ENCODE measurements around the gene LPP.

The LPP gene

GRCh38 chr3:188832961-188833721 is 679.2 kb downstream of the LPP start:
- Histone ChIP-seq H3K27ac (ENCODE audit: low read depth, low read length) (no peak overlapping the region), H3K36me3 (ENCODE audit: control insufficient read depth, insufficient read depth, low read length) (no peaks in the 10 kb centered on the region), H3K9ac (ENCODE audit: low read depth, low read length) (no peak overlapping the region), H3K27me3 (ENCODE audit: control insufficient read depth, insufficient read depth, low read length) (no peaks in the 10 kb centered on the region), H3K9me3 (ENCODE audit: control insufficient read depth, insufficient read depth, low read length) (no peaks in the 10 kb centered on the region), H3K4me1 (ENCODE audit: control insufficient read depth, insufficient read depth, low read length) (peaks cover 4% of the 10 kb centered on the region; the same call in 1 of the 2 replicates), H3K4me3 (ENCODE audit: low read depth, low read length) (no peak overlapping the region)

DNA sequence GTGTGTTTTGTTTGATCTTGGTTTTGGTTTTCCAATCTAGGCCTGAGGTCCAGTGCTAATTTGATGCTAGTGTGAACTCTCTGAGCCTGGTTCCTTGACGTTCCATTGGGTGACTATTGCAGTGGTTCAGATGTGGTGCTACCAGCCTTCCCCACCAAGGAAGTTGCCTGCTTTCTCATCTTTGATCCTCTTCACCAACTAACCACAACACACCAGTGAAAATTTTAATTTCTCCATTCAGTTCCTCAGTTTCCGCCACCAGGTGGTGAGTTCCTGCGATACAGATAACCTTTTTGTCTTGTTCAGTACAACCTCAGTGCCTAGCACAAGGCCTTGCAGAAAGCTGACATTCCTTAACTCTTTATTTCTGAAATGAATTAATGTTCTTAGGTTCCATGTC is 680.4 kb downstream of the LPP start:
- Histone ChIP-seq H3K9me3 (ENCODE audit: control insufficient read depth, insufficient read depth, low read length) (no peaks in the 10 kb centered on the region), H3K27me3 (ENCODE audit: control insufficient read depth, insufficient read depth, low read length) (no peaks in the 10 kb centered on the region), H3K9ac (ENCODE audit: low read depth, low read length) (no peak overlapping the region), H3K4me1 (ENCODE audit: control insufficient read depth, insufficient read depth, low read length) (peaks cover 4% of the 10 kb centered on the region; the same call in 1 of the 2 replicates), H3K27ac (ENCODE audit: low read depth, low read length) (no peak overlapping the region), H3K4me3 (ENCODE audit: low read depth, low read length) (no peak overlapping the region), H3K36me3 (ENCODE audit: control insufficient read depth, insufficient read depth, low read length) (no peaks in the 10 kb centered on the region)

DNA sequence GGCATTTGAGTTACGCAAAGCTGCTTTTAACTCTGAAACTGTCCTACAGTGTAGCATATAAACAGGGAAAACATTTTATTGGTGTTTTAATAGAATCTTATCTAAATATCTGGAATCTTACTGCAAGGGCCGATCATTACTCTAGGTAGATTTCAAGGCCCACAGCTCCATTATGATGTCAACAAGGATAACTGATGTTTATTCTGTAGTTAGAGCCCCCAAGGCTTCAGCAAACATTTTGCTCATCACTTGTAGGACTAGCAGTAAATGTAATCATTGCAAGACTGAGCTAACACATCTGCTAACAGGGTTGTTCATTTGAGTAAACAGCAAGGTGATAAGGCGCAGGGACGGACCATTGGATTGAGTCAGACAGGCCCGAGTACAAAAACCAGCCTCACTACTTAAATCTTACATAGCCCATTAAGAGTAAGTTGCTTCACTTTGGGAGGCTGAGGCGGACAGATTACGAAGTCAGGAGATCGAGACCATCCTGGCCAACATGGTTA is 685.3 kb downstream of the LPP start:
- H3K9me3 ChIP-seq (ENCODE audit: control insufficient read depth, insufficient read depth, low read length) = no peaks in the 10 kb centered on the region
- no peaks in the 10 kb centered on the region for H3K36me3 ChIP-seq (ENCODE audit: control insufficient read depth, insufficient read depth, low read length)
- H3K4me3 ChIP-seq (ENCODE audit: low read depth, low read length) = no peak overlapping the region
- H3K27ac ChIP-seq (ENCODE audit: low read depth, low read length) = no peak overlapping the region
- H3K27me3 ChIP-seq (ENCODE audit: control insufficient read depth, insufficient read depth, low read length) = no peaks in the 10 kb centered on the region
- H3K9ac ChIP-seq (ENCODE audit: low read depth, low read length) = no peak overlapping the region
- no peaks in the 10 kb centered on the region for H3K4me1 ChIP-seq (ENCODE audit: control insufficient read depth, insufficient read depth, low read length)

DNA sequence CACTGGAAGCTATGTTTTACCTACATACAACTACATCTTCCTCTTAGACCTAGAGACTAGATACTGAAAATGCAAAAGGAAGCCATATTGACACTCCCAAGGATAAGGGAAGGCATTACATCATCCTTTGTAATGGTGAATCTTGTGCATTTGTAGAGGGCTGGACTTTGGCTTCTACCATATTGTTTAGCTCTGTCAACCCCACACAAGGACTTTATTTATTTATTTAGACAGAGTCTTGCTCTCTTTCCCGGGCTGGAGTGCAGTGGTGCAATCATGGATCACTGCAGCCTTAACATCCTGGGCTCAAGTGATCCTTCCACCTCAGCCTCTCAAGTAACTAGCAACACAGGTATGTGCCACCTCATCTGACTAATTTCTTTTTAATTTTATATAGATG is 686.3 kb downstream of the LPP start:
- Histone ChIP-seq H3K9me3 (ENCODE audit: control insufficient read depth, insufficient read depth, low read length) (no peaks in the 10 kb centered on the region), H3K36me3 (ENCODE audit: control insufficient read depth, insufficient read depth, low read length) (no peaks in the 10 kb centered on the region), H3K9ac (ENCODE audit: low read depth, low read length) (no peak overlapping the region), H3K4me1 (ENCODE audit: control insufficient read depth, insufficient read depth, low read length) (no peaks in the 10 kb centered on the region), H3K27ac (ENCODE audit: low read depth, low read length) (no peak overlapping the region), H3K27me3 (ENCODE audit: control insufficient read depth, insufficient read depth, low read length) (no peaks in the 10 kb centered on the region), H3K4me3 (ENCODE audit: low read depth, low read length) (no peak overlapping the region)

GRCh38 chr3:188841906-188842305 is 687.9 kb downstream of the LPP start:
- Histone ChIP-seq H3K27ac (ENCODE audit: low read depth, low read length) (no peak overlapping the region), H3K9me3 (ENCODE audit: control insufficient read depth, insufficient read depth, low read length) (no peaks in the 10 kb centered on the region), H3K4me1 (ENCODE audit: control insufficient read depth, insufficient read depth, low read length) (no peaks in the 10 kb centered on the region), H3K36me3 (ENCODE audit: control insufficient read depth, insufficient read depth, low read length) (no peaks in the 10 kb centered on the region), H3K4me3 (ENCODE audit: low read depth, low read length) (no peak overlapping the region), H3K27me3 (ENCODE audit: control insufficient read depth, insufficient read depth, low read length) (no peaks in the 10 kb centered on the region), H3K9ac (ENCODE audit: low read depth, low read length) (no peak overlapping the region)

GRCh38 chr3:188842639-188843038 is 688.7 kb downstream of the LPP start:
- Histone ChIP-seq H3K4me1 (ENCODE audit: control insufficient read depth, insufficient read depth, low read length) (no peaks in the 10 kb centered on the region), H3K27me3 (ENCODE audit: control insufficient read depth, insufficient read depth, low read length) (no peaks in the 10 kb centered on the region), H3K27ac (ENCODE audit: low read depth, low read length) (no peak overlapping the region)

DNA sequence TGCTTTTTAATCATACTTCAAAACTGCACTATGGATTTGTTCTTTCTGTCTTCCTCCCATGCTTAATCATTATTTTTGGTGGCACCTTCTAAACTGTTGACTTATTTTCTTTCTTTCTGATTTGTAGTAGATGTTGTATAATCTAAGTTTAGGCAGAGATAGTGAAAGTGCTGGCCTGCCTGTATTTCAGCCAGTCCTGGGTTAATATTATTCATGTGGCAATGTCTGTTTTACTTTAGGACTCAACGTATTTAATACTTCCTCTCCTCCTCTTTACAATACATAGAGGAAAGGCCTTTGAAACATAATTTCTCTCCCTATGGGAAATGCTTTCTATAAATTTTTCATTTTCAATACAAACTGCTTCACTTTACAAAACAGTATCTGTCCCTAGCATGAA is 690.1 kb downstream of the LPP start:
- no peaks in the 10 kb centered on the region for H3K27me3 ChIP-seq (ENCODE audit: control insufficient read depth, insufficient read depth, low read length)
- H3K9ac ChIP-seq (ENCODE audit: low read depth, low read length) = no peak overlapping the region
- H3K9me3 ChIP-seq (ENCODE audit: control insufficient read depth, insufficient read depth, low read length) = no peaks in the 10 kb centered on the region
- H3K4me3 ChIP-seq (ENCODE audit: low read depth, low read length) = no peak overlapping the region
- H3K4me1 ChIP-seq (ENCODE audit: control insufficient read depth, insufficient read depth, low read length) = no peaks in the 10 kb centered on the region
- no peaks in the 10 kb centered on the region for H3K36me3 ChIP-seq (ENCODE audit: control insufficient read depth, insufficient read depth, low read length)
- H3K27ac ChIP-seq (ENCODE audit: low read depth, low read length) = no peak overlapping the region

More at GRCh38 chr3:188842639-188843038, 688.7 kb downstream of the LPP start:
- Histone ChIP-seq H3K4me3 (ENCODE audit: low read depth, low read length) (no peak overlapping the region), H3K9me3 (ENCODE audit: control insufficient read depth, insufficient read depth, low read length) (no peaks in the 10 kb centered on the region), H3K36me3 (ENCODE audit: control insufficient read depth, insufficient read depth, low read length) (no peaks in the 10 kb centered on the region), H3K9ac (ENCODE audit: low read depth, low read length) (no peak overlapping the region)

DNA sequence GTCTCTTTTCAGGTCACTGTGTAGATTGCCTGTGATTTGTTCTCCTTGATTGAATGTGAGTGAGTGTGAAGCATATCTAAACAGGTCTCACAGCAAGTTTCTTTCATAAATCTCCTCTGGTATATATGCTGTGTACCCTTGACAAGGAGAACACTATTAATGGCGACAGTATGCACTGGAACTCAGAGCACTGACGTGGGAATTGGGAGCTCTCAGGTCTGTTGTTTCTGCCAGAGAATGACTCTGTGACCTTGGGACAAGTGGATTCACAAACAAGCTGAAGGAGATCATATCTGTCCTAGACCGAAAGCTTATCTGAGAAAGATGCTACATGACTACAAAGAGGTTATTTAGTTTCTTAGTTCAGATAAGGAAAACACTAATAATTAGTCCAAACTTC is 691.6 kb downstream of the LPP start:
- no peak overlapping the region for H3K9ac ChIP-seq (ENCODE audit: low read depth, low read length)
- no peaks in the 10 kb centered on the region for H3K4me1 ChIP-seq (ENCODE audit: control insufficient read depth, insufficient read depth, low read length)
- no peaks in the 10 kb centered on the region for H3K36me3 ChIP-seq (ENCODE audit: control insufficient read depth, insufficient read depth, low read length)
- H3K27me3 ChIP-seq (ENCODE audit: control insufficient read depth, insufficient read depth, low read length) = no peaks in the 10 kb centered on the region
- H3K27ac ChIP-seq (ENCODE audit: low read depth, low read length) = no peak overlapping the region
- H3K9me3 ChIP-seq (ENCODE audit: control insufficient read depth, insufficient read depth, low read length) = no peaks in the 10 kb centered on the region
- no peak overlapping the region for H3K4me3 ChIP-seq (ENCODE audit: low read depth, low read length)

GRCh38 chr3:188848947-188849346 is 695.0 kb downstream of the LPP start:
- Histone ChIP-seq H3K36me3 (ENCODE audit: control insufficient read depth, insufficient read depth, low read length) (no peaks in the 10 kb centered on the region), H3K27me3 (ENCODE audit: control insufficient read depth, insufficient read depth, low read length) (no peaks in the 10 kb centered on the region), H3K27ac (ENCODE audit: low read depth, low read length) (no peak overlapping the region), H3K9ac (ENCODE audit: low read depth, low read length) (no peak overlapping the region), H3K4me1 (ENCODE audit: control insufficient read depth, insufficient read depth, low read length) (no peaks in the 10 kb centered on the region; the same call in 1 of the 2 replicates), H3K9me3 (ENCODE audit: control insufficient read depth, insufficient read depth, low read length) (no peaks in the 10 kb centered on the region), H3K4me3 (ENCODE audit: low read depth, low read length) (no peak overlapping the region)

GRCh38 chr3:188853856-188854771 is 700.2 kb downstream of the LPP start:
- Histone ChIP-seq H3K4me1 (ENCODE audit: control insufficient read depth, insufficient read depth, low read length) (no peaks in the 10 kb centered on the region; the same call in 1 of the 2 replicates), H3K36me3 (ENCODE audit: control insufficient read depth, insufficient read depth, low read length) (no peaks in the 10 kb centered on the region), H3K9me3 (ENCODE audit: control insufficient read depth, insufficient read depth, low read length) (no peaks in the 10 kb centered on the region), H3K4me3 (ENCODE audit: low read depth, low read length) (no peak overlapping the region), H3K9ac (ENCODE audit: low read depth, low read length) (no peak overlapping the region), H3K27ac (ENCODE audit: low read depth, low read length) (no peak overlapping the region), H3K27me3 (ENCODE audit: control insufficient read depth, insufficient read depth, low read length) (no peaks in the 10 kb centered on the region)

- Histone ChIP-seq H3K9me3 (ENCODE audit: control insufficient read depth, insufficient read depth, low read length) (no peaks in the 10 kb centered on the region), H3K9ac (ENCODE audit: low read depth, low read length) (no peak overlapping the region), H3K4me3 (ENCODE audit: low read depth, low read length) (no peak overlapping the region), H3K27ac (ENCODE audit: low read depth, low read length) (no peak overlapping the region), H3K36me3 (ENCODE audit: control insufficient read depth, insufficient read depth, low read length) (no peaks in the 10 kb centered on the region), H3K27me3 (ENCODE audit: control insufficient read depth, insufficient read depth, low read length) (no peaks in the 10 kb centered on the region), H3K4me1 (ENCODE audit: control insufficient read depth, insufficient read depth, low read length) (no peaks in the 10 kb centered on the region; the same call in 1 of the 2 replicates)
Observed at GRCh38 chr3:188854772-188855149, 700.8 kb downstream of the LPP start.
